NCI-H345 (cell line): ENCODE results near the gene SLC15A2.

ENCODE experiments used
- DNase-seq: peaks from one replicate; lab custom pipeline; 2025; lab: John Stamatoyannopoulos, UW

SLC15A2 gene

DNA sequence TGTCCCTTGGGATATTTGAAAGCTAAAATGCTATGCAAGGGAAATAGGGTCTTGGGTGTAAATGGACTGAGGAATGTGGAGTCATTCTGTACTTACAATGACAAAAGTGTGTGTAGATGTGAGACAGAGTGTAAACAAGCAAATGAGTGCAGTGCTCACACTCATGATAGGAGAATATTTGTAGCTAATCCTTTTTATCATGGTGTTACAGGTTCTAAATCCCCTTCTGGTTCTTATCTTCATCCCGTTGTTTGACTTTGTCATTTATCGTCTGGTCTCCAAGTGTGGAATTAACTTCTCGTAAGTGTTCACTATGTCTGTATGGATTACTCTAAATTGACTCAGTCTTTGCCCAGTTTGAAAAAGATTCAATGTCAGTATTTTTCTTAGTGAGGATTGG is 30.5 kb downstream of the SLC15A2 start:
- no peak for DNase-seq

DNA sequence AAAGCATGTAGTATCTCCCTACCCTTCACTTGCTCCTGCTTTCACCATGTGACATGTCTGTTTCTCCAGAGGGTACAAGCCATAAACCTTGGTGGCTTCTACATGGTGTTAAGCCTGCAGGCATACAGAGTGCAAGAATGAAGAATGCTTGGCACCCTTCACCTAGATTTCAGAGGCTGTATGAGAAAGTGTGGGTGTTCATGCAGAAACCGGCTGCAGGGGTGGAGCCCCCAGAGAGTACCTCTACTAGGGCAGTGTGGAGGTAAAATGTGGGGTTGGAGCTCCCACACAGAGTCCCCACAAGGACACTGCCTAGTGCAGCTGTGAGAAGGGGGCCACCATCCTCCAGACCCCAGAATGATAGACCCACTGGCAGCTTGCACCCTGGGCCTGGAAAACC is 32.2 kb downstream of the SLC15A2 start:
- DNase-seq: no peak

DNA sequence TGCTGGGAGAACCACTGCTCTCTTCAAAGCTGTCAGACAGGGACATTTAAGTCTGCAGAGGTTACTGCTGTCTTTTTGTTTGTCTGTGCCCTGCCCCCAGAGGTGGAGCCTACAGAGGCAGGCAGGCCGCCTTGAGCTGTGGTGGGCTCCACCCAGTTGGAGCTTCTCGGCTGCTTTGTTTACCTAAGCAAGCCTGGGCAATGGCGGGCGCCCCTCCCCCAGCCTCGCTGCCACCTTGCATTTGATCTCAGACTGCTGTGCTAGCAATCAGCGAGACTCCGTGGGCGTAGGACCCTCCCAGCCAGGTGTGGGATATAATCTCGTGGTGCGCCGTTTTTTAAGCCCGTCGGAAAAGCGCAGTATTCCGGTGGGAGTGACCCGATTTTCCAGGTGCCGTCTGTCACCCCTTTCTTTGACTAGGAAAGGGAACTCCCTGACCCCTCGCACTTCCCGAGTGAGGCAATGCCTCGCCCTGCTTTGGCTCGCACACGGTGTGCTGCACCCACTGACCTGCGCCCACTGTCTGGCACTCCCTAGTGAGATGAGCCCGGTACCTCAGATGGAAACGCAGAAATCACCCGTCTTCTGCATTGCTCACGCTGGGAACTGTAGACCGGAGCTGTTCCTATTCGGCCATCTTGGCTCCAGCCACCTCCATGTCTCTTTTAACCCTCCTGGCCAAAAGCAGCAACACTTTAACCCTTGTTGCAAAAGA is 44.1 kb downstream of the SLC15A2 start:
- peak; percentile 17 for DNase-seq

DNA sequence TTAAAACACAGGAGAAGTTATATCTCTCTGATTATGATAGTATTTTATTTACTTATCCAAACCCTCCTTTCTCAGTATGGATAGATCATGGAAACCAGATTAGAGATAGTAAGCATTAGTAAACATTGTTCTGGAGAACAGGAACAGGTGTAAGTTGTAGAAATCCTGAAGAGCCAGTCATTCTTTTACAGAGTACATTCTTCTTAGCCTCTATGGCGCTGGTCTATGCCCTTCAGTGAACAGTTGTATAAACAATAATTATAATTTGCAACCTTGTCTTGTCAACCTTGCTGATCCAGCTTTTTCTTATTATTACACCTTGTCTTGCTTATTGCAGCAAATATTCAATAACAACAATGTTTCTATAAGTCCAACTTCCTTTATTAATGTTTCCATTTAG is 47.4 kb downstream of the SLC15A2 start:
- no peak for DNase-seq

DNA sequence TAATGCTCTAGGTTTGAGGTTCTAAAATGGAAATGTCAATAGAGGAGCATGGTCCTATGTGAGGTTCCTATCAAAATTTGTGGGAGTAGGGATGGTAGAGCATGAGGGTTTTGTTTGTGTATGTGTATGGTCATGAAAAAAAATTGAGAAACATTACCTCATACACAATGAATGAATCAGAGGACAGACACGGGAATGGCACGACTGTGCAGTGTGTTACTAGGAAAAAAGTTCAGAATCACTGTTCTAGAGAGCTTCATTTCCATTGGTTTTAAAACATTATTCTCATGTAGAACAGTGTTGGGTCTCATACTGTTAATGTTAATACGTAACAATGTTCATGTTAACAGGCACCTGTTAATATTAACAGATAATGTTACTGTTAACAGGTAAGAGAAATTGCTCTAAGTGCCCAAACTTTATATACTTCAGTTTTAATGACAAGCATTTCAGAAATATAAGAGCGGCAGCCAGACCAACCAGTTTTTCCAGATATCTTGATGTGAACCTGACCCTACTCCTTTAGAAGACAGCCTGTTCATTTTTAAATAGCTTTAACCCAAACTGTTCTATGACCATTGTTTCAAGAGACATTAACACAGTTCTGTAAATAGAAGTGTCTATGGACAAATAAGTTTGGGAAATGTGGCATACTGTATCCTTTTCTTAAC is 48.0 kb downstream of the SLC15A2 start:
- no peak for DNase-seq

DNA sequence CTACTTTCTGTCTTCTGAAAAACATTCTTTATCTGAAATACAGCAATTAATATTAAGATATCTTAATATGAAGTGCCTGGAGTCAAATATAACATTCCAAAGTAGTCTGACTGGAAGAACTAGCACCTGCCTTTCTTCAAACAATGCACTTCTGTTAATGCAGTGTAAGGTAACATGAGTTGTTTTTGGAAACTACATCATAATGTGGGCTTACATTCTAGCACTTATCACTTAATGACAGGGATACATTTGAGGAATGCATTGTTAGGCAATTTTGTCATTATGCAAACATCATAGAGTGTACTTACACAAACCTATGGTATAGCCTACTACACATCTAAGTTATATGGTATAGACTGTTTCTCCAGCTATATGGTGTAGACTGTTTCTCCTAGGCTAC is 49.2 kb downstream of the SLC15A2 start:
- DNase-seq: no peak

DNA sequence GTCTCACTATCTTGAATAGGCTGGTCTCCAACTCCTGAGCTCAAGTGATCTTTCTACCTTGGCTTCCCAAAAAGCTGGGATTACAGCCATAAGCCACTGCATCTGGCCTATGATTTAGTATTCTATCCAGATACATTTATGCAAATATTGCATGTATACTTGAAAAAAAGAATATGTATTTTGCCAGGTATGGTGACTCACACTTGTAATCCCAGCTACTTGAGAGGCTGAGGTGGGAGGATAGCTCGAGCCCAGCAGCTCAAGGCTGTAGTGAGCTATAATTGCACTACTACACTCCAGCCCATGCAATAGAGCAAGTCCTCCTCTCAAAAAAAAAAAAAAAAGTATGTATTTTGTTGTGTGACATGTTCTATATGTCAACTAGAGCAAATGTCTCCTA is 54.4 kb downstream of the SLC15A2 start:
- DNase-seq: no peak

DNA sequence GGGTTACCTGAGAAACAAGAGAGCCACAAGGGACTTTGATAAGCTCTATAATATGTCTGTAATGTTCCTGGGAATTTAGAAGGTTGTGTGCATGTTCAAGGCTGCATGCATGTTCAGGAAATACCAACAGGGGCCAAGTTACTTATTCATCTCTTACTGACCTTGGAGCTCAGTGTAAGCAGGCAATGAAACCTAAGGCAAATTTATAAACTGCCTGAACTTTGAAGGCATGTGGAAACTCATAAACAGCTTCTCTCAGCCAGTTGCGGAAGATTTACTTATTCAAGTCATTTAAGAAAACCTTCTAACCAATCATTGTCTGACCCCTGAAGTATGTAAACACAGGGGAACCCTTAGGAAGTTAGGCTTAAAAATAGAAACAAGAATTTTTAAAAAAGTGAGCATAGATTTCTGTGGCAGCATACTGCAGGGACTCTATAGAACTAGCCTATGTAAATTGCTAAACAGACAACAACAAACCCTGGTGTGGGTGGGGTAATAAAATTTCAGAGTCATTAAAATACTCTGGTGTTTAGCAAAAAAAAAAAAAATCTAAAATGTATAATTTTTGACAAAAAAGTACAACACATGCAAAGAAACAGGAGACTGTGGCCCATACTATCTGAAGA is 57.2 kb downstream of the SLC15A2 start:
- DNase-seq: no peak

DNA sequence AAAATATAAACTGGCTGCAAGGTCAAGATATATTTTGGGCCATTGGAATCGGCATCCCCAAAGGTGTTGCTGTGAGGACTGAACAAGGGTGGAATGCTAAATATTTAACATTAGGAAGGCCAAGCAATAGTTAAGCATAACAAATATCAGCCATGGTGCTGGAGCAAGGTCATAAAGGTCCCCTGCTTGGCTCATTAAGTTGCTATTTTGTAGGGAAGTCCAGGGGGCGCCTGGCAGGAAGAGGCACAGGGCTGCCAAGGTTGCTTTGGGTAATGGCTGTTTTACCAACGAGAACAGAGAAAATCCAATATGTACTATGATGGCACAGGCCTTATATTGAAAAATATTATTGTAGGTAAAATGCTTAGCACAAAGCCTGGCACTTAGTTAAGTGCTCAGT is 62.2 kb downstream of the SLC15A2 start:
- no peak for DNase-seq

DNA sequence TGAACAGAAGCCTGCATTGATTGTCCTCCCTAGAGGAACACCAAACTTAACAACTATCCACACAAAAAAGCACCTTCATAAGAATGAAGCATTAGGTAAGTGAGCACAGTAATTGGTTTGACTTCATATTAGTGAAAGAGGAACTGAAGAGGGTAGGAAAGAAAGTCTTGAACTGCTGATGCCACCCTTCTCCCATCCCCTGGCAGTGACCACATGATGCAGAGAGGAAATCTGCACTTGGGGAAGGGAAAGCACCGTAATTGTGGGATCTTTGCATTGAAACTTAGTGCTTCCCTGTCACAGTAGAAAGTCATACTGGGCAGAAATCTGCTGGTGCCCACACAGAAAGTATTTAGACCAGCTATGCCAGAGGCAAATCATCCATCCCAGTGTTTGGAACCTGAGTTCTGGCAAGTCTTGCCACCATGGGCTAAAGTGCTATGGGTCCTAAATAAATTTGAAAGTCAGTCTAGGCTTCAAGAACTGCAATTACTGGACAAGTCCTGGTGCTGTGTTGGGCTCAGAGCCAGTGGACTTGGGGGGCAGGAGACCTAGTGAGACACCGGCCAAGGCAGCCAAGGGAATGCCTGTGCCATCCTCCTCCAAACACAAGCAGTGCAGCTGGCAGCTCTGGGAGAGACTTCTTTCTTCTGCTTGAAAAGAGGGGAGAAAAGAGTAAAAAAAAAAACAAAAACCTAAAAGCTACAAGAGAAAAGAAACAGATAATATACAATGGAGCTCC is 63.6 kb downstream of the SLC15A2 start:
- DNase-seq: no peak

DNA sequence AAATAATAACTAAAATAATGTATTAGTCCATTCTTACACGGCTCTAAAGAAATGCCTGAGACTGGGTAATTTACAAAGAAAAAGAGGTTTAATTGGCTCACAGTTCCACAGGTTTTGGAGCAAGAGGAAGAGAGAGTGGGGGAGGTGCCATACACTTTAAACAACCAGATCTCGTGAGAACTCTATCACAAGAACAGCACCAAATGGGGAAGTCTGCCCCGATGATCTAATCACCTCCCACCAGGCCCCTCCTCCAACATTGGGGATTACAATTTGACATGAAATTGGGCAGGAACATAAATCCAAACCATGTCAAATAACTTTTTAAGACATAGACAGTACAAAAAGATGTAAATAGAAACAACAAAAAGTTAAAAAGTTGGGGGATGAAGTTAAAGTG is 64.6 kb downstream of the SLC15A2 start:
- no peak for DNase-seq

DNA sequence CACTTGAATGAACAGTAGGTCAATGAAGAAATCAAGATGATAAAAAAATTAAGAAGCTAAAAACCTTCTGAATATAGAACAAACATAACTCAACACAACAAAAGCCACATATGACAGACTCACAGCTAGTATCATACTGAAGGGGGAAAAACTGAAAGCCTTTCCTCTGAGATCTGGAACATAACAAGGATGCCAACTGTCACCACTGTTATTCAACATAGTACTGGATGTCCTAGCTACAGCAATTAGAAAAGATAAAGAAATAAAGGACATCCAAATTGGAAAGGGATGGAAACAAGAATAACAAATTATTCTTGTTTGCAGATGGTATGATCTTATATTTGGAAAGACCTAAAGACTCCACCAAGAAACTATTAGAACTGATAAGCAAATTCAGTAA is 67.1 kb downstream of the SLC15A2 start:
- no peak for DNase-seq

DNA sequence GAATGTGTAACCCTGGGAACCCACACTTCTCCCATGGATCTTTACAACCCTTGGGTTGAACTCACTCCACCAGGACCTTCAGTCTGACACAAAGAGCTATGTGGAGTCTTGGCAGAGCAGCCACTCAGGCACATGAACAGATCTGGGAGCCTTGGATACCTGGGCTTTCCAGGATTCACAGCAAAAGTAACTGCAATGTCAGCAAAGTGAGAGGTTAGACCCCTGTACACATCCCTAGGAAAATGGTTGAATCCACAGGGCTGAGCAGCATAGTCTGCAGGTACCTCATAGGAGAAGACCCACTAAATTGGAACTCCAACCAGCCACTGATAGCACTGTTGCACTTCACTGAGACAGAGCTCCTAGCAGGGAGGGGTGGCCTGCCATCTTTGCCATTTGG is 68.2 kb downstream of the SLC15A2 start:
- no peak for DNase-seq

DNA sequence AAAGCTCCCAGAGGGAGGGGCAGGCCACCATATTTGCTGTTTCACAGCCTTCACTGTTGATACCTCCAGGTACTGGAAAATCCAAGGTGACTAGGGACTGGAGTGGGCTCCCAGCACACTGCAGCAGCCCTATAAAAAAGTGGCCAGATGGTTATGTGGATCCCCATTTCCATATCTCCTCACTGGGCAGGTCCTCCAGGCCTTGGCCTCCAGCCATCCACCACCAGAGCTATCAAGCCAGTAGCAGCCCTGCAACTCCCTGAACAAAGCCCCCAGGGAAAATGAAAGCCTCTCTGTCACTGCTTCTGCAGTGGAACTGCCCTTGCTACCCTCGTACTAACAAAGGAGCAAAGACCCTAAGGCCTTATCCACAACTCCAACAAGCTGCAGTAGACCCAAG is 69.4 kb downstream of the SLC15A2 start:
- no peak for DNase-seq

DNA sequence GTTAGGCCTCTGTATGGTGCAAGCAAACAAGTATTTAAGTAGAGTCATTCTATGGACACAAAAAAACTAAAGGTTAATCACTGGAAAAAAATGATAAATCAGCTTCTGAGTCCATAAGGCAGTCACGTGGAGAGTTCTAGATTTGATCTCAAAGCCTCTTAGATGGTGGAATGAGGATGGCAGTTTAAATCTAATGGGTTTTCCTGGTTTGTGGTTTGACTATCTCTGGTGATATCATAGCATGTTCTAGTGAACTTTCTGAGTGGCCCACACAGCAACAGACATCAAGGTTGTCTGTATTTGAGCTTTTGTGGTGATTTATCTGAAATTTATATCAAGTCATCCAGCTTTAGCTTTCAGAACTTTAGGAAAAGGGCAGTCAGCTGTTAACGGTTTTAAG is 75.4 kb downstream of the SLC15A2 start:
- DNase-seq: no peak

DNA sequence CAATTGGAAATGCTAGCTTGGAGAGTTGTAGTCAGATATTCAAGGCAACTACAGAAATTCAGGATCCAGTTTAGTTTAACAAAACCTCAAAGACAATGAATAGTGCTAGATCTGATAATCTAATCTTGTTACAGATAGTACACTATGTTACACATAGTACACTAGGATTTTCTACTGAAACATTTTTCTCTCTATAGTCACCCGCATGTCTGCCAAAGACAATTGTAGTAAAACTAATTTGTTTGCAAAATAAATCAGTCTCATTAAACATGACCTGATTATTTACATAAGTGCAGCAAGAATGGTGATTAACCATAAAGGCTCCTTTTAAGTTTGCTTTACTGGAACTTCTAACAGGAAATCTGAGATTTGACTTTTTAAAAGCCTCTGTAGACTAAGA is 75.8 kb downstream of the SLC15A2 start:
- no peak for DNase-seq

DNA sequence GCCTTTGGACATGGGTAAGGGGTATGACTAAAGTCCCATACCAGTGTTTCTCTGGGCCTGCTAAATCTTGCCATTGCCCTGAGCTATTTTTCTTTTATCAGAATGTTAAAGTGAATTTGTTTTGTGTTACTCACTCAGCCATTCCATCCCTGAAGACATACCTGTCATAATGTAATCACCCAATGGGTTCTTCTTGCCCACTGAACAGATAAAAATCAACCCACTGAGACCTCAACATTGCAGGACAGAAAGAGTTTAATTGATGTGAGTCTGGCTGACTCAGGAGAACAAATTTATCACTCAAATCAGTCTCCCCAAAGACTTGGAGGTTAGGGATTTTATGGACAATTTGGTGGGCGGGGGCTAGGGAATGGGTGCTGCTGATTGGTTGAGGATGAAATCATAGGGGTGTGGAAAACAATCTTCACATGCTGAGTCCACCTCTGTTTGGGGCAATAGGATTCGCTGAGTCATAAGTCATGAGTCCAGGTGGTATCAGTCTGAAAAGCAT is 80.5 kb downstream of the SLC15A2 start:
- no peak for DNase-seq

DNA sequence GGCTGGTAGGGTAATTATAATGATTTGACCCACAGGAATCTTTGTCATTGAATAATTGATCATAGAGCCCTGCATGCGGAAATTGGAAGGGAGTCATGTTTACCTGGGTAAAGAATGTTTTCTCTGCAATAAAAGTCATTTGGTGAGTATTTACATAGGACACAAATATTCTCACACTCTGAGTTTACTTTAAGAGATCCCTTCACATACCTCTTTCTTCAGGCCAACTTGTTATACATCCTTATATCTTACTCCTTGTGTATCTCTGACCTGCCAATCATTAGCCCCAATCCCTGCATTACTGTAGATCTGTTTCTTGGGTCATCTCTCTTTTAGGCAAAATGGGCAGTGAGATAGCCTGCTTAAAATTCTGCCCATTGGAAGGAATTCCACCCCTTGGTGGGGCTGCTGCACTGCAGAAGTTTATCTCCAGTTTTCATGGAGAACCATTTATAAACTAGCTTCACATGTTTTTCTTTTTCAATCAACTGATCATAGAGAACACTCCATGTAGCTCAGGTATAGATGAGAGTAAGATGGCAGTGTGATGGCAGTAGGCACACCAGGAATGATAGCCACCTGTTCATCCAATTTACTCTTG is 81.6 kb downstream of the SLC15A2 start:
- no peak for DNase-seq

DNA sequence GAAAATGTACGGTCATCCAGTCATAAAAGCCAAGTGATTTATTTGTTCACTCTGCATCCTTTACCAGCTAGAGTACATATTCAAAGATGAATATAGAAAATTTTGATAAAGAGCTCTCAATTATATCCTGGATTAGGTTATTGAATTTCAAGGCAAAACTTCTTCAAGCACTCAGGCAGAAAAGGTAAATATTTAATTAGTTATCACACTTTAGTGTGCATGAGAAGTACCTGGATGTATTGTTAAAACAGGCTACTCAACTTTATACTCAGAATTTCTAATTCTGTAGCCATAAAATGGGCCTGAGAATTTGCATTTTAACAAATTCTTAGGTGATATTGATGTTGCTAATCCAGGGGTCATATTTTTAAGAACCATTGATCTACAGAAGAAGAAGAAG is 82.5 kb downstream of the SLC15A2 start:
- DNase-seq: no peak

DNA sequence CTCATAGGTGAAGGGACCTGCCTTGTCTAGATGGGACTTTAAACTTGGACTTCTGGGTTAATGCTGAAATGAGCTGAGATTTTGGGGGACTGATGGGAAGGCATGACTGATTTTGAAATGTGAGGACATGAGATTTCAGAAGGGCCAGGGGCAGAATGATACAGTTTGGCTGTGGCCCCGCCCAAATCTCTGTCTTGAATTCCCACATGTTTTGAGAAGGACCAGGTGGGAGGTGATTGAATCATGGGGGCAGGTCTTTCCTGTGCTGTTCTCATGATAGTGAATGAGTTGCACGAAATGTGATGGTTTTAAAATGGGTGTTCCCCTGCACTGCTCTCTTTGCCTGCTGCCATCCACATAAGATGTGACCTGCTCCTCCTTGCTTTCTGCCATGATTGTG is 85.0 kb downstream of the SLC15A2 start:
- DNase-seq: no peak

DNA sequence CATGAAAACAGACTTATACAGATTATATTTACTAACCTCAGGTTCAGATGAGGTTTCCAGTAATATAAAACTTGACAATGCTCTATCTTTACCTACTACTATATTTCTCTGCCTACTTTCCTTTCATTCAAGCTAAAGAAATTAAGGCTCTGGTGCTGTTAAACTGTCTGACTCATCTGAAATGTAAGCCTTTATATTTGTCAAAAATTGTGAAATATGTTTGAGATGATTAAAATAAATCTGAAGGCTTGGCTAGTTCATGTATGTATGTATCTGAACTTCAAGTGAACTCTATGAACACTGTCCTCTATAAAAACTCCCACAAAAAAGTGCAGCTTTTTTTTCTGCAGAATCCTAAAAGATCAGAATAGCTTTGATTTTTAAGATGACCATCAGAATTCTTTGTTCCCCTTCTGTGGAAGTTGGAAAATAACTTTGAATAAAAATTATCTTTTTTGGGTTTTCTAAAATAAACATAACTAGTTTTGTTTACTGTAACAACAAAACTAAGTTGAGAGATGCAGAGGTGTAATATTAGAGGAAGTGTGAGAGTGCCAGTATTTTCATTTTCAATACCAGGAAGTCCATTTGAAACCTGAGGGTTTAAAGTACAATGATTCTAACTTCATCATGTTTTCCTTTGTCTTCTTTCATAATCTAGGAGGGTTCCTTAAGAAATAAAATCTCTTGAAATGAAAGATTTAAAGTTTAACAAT is 85.7 kb downstream of the SLC15A2 start:
- DNase-seq: no peak

DNA sequence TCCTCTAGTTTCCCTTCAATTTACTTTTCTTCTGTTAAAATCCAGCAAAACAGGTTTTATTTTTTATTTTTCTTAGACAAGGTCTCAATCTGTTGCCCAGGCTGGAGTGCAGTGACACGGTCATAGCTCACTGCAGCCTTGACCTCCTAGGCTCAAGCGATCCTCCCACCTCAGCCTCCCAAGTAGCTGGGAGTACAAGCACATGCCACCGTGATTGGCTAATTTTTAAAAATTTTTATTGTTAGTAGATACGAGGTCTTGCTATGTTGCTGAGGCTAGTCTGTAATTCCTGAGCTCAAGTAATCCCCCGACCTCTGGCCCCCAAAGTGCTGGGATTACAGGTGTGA is 86.2 kb downstream of the SLC15A2 start:
- no peak for DNase-seq
